Breast epithelium (tissue), 4 donors: ENCODE measurements around the gene PYURF. TPM values are rescaled to one million over a fixed set of nuclear protein-coding genes. Genes with fewer than 3 reads are reported as not detected.

ENCODE experiments used
- DNase-seq, 2 donors: peaks; one replicate each; pipeline ENCODE4 v3.0.0-alpha.2; 2019; ENCODE audit warnings: low spot score in 2 of 2
- H3K27ac ChIP-seq, 2 donors: fragments of 200-600 bp; sonication (generic) in 1 of 2; one replicate each; pipeline ENCODE4 v1.5.1; 2016 to 2019; ENCODE audit warnings: mild to moderate bottlenecking in 1 of 2
- H3K27me3 ChIP-seq, 2 donors: fragments of 200-600 bp; sonication (generic) in 1 of 2; one replicate each; pipeline versions ENCODE4 v1.5.1 to v1.6.0; 2017 to 2019; ENCODE audit warnings: control low read depth in 1 of 2, mild to moderate bottlenecking in 1 of 2
- H3K36me3 ChIP-seq: fragments of 200-600 bp; one replicate; pipeline ENCODE4 v1.5.1; 2019
- H3K4me1 ChIP-seq, 2 donors: fragments of 200-600 bp; sonication (generic); one replicate each; pipeline ENCODE4 v1.5.1; 2016 to 2019; ENCODE audit warnings: control low read depth in 1 of 2
- H3K4me3 ChIP-seq, 3 donors: fragments of 200-600 bp; sonication (generic); 1 replicate in 2 of 3; 2 replicates in 1 of 3; pipeline ENCODE4 v1.5.1; 2016 to 2019; ENCODE audit warnings: mild to moderate bottlenecking in 3 of 3, moderate library complexity in 2 of 3
- H3K9me3 ChIP-seq, 2 donors: fragments of 200-600 bp; sonication (generic) in 1 of 2; one replicate each; pipeline ENCODE4 v1.5.1; 2016 to 2019; ENCODE audit warnings: control low read depth in 1 of 2
- POLR2A ChIP-seq: fragments of 450-650 bp; IDR thresholded peaks from one replicate; pipeline ENCODE4 v1.6.1; 2016; ENCODE audit warnings: antibody characterized with exemption, mild to moderate bottlenecking, moderate library complexity
- POLR2AphosphoS5 ChIP-seq, 3 donors: sonication (generic); formaldehyde crosslinking; IDR thresholded peaks; one replicate each; pipeline ENCODE4 v1.6.1; 2017; ENCODE audit warnings: antibody characterized with exemption in 3 of 3
- intact Hi-C: fragments of 100-400 bp; cut with DNase I; formaldehyde crosslinking; loops from one replicate; pipeline ENCODE4 v1.15.1; 2023; ENCODE audit warnings: low total_unique reads
- total RNA-seq, 3 donors: library from RNA; depleted of rRNA; stranded (reverse); fragments of >200 nt; gene quantifications; one replicate each; pipeline ENCODE4 v1.1.0, GENCODE V29; 2016
- TF ChIP-seq, protein P1 (sequence below), 3 donors: fragments of 450-650 bp; IDR thresholded peaks; one replicate each; pipeline ENCODE4 v1.5.1; 2016 to 2017; ENCODE audit warnings: antibody characterized with exemption in 3 of 3, mild to moderate bottlenecking in 3 of 3, moderate library complexity in 3 of 3

The PYURF gene
- total RNA-seq, 3 donors from 2014 or later, result 93.7 to 116 (median 110) TPM

DNA sequence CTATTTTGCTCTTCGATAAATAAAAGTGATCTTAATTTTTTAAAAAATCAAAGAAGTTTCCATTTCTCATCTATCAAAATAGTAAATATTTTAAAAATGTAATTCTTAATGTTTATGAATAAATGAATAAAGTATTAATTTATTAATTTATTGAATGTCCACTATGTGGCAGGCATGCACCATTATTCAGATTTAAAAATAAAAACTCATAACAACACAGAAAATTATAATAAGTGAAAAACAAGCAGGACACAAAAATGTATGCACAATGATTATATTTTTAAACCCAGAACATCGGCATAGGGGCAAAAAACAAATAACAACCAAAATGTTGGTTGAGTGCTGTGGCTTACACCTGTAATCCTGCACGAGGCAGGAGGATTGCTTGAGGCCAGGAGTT, 5.3 kb upstream of the PYURF start:
- Histone ChIP-seq H3K9me3 (no peaks in the 10 kb centered on the region), H3K4me1 (no peaks in the 10 kb centered on the region), H3K27me3 (no peaks in the 10 kb centered on the region), H3K27ac (no peak overlapping the region), H3K36me3 (no peaks in the 10 kb centered on the region), H3K4me3 (no peak overlapping the region)
- TF ChIP-seq POLR2A (no peak), POLR2AphosphoS5 (IDR thresholded peaks at IDR 0.05) (no peak)
- TF ChIP-seq, protein P1, sequence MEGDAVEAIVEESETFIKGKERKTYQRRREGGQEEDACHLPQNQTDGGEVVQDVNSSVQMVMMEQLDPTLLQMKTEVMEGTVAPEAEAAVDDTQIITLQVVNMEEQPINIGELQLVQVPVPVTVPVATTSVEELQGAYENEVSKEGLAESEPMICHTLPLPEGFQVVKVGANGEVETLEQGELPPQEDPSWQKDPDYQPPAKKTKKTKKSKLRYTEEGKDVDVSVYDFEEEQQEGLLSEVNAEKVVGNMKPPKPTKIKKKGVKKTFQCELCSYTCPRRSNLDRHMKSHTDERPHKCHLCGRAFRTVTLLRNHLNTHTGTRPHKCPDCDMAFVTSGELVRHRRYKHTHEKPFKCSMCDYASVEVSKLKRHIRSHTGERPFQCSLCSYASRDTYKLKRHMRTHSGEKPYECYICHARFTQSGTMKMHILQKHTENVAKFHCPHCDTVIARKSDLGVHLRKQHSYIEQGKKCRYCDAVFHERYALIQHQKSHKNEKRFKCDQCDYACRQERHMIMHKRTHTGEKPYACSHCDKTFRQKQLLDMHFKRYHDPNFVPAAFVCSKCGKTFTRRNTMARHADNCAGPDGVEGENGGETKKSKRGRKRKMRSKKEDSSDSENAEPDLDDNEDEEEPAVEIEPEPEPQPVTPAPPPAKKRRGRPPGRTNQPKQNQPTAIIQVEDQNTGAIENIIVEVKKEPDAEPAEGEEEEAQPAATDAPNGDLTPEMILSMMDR (IDR thresholded peaks at IDR 0.05), result no peak
- DNase-seq, result no peak
- intact Hi-C loops, result loop anchor here (10.0 kb wide), 1 partner anchor 136 kb away; no protein-coding TSS in a partner anchor

DNA sequence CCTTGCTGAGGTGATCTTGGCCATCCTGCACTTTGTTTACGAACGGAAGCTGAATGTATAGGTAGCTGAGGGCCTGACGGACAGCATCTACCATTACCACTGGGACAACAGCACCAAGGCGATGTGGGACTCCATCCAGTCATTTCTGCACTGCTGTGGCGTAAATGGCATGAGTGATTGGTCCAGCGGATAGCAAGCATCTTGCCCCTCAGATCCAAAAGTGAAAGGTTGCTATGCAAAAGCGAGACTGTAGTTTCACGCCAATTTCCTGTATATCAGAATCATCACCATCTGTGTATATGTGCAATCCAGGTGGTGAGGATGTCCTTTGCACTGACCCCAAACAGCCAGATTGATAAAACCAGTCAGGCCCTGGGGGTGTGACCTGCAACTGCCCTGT, 4.2 kb upstream of the PYURF start:
- Histone ChIP-seq H3K9me3 (no peaks in the 10 kb centered on the region), H3K27me3 (no peaks in the 10 kb centered on the region), H3K36me3 (no peaks in the 10 kb centered on the region), H3K27ac (no peak overlapping the region), H3K4me3 (no peak overlapping the region), H3K4me1 (no peaks in the 10 kb centered on the region)
- TF ChIP-seq POLR2AphosphoS5 (IDR thresholded peaks at IDR 0.05) (no peak), POLR2A (no peak)
- TF ChIP-seq, protein P1 (IDR thresholded peaks at IDR 0.05), result no peak
- intact Hi-C loops, result loop anchor here (10.0 kb wide), 1 partner anchor 137 kb away; no protein-coding TSS in a partner anchor
- DNase-seq, result no peak

DNA sequence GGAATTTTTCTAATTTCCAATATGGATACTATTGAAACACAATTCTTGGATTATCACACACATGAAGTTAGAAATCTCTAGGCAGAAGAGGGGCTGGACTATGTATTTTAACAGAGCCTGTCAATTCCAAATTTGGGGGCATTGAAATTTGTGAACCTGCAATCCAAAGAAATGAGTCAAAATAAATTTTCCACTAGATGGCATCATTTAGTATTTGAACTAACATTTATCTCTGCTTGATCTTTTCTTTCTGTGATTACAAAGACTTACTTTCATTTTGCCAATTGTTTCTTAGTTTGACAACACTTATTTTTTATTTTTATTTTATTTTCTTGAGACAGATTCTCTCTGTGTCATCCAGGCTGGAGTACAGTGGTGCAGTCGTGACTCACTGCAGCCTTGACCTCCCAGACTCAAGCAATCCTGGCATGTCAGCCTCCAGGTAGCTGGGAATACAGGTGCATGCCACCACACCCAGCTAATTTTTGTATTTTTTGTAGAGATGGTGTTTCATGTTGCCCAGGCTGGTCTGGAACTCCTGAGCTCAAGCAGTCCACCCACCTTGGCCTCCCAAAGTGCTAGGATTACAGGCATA, 2.7 kb upstream of the PYURF start:
- Histone ChIP-seq H3K4me3 (no peak overlapping the region), H3K9me3 (no peaks in the 10 kb centered on the region), H3K27ac (no peak overlapping the region), H3K4me1 (peaks cover 0 to 11% of the 10 kb centered on the region in 2 donors), H3K27me3 (no peaks in the 10 kb centered on the region), H3K36me3 (no peaks in the 10 kb centered on the region)
- TF ChIP-seq POLR2A, result no peak
- TF ChIP-seq, protein P1 (IDR thresholded peaks at IDR 0.05), result peak in 1 of 3 donors; percentile 26
- intact Hi-C loops, result loop anchor here (10.0 kb wide), 1 partner anchor 138 kb away; no protein-coding TSS in a partner anchor
- no peak for DNase-seq

DNA sequence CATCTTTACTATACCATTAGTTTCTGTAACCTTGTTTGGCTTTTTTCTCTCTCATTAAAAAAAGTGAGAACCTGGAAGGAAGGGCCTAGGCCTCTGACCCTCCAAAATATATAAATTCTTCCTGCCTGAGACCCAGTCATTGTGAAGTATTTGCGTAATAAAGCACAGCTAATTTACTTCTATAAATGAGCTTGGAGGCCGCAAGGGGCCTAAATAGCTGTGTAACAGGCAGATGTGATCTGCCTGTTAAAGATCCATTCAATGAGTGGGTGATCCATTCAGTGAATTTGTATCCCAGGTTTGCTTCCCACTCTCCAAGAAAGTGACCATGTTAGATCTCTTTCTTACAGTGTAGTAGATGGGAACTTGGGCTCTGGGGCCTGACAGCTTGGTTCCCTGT, 595 bp upstream of the PYURF start:
- intact Hi-C loops, result loop anchor here (10.0 kb wide), 1 partner anchor 141 kb away; no protein-coding TSS in a partner anchor
- no peak for DNase-seq
- H3K4me3 ChIP-seq, result peak overlapping the region; percentile 63 to 95 (median 87)
- no peaks in the 10 kb centered on the region for H3K9me3 ChIP-seq
- TF ChIP-seq, protein P1 (IDR thresholded peaks at IDR 0.05), result no peak
- TF ChIP-seq POLR2AphosphoS5 (IDR thresholded peaks at IDR 0.05) (no peak), POLR2A (no peak)
- peak overlapping the region; percentile 89 to 98 for H3K27ac ChIP-seq
- peaks cover 0 to 11% of the 10 kb centered on the region in 2 donors for H3K4me1 ChIP-seq
- H3K27me3 ChIP-seq, result no peaks in the 10 kb centered on the region
- no peaks in the 10 kb centered on the region for H3K36me3 ChIP-seq

DNA sequence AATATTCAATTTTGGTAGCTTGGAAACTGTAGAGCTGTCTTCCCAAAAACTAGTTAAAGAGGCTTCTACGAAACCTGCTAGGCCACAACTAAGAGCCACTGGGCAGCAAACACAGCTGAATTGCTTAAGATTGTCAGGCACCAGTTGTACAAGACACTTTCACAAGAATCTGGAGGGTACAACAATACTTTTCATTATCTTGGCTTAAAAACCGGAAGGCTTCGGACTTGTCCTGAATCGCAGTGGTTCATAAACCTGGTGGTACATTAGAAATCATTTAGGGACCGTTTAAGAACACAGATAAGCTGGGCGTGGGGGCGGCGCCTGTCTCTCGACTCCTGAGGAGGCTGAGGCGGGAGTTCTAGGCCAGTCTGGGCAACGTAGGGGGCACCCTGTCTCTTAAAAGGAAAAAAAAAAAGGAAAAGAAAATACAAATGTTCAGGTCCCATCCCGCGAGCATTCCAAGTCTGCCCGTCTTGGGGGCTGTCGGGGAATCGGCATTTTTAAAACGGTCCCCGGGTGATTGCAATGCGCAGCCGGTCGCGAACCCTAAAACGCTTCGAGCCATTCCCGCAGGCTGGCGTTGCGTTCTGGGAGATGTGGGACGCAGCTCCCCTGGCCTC, 763 bp downstream of the PYURF start:
- Histone ChIP-seq H3K36me3 (no peaks in the 10 kb centered on the region), H3K4me3 (peak overlapping the region; percentile 63 to 95 (median 87)), H3K9me3 (no peaks in the 10 kb centered on the region), H3K27ac (peak overlapping the region; percentile 89 to 98), H3K27me3 (no peaks in the 10 kb centered on the region), H3K4me1 (peaks cover 0 to 11% of the 10 kb centered on the region in 2 donors)
- intact Hi-C loops, result loop anchor here (10.0 kb wide), 1 partner anchor 142 kb away; no protein-coding TSS in a partner anchor
- peak in 1 of 2 donors; percentile 39 for DNase-seq
- TF ChIP-seq POLR2A (no peak), POLR2AphosphoS5 (IDR thresholded peaks at IDR 0.05) (no peak)
- TF ChIP-seq, protein P1 (IDR thresholded peaks at IDR 0.05), result no peak
